HepG2 (cell line): ENCODE results near the gene NAB1. TPM values are rescaled to one million over a fixed set of nuclear protein-coding genes. Genes with fewer than 3 reads are reported as not detected.

Experiments
- CEBPZ ChIP-seq: IDR thresholded peaks from 2 replicates; pipeline ENCODE4 v1.6.1; 2012; ENCODE audit warnings: low read length, improper control_type of control experiment
- HCFC1 ChIP-seq: fragments of 150-350 bp; IDR thresholded peaks from 2 replicates; pipeline ENCODE4 v1.6.1; 2014; ENCODE audit warnings: low read depth, low read length
- HOMEZ ChIP-seq: IDR thresholded peaks from 2 replicates; pipeline ENCODE4 v1.6.1; 2016; ENCODE audit warnings: low read depth
- NAIF1 ChIP-seq: sonication (generic); formaldehyde crosslinking; IDR thresholded peaks from 2 replicates; pipeline ENCODE4 v1.5.0; 2020; ENCODE audit warnings: mild to moderate bottlenecking, missing genetic modification reagents, borderline replicate concordance
- NR2F2 ChIP-seq: IDR thresholded peaks from 2 replicates; pipeline ENCODE4 v1.6.1; 2012; ENCODE audit warnings: low read depth, inconsistent platforms, borderline replicate concordance
- PAWR ChIP-seq: sonication (generic); formaldehyde crosslinking; IDR thresholded peaks from 2 replicates; pipeline ENCODE4 v1.4.0; 2020; ENCODE audit warnings: missing genetic modification reagents, mild to moderate bottlenecking, borderline replicate concordance
- REST ChIP-seq, 2 experiments: IDR thresholded peaks; 2 replicates each; pipeline ENCODE4 v1.6.1; 2011 to 2012; ENCODE audit warnings: low read length in 2 of 2, borderline replicate concordance in 1 of 2, low read depth in 1 of 2, mild to moderate bottlenecking in 1 of 2, moderate library complexity in 1 of 2
- RFXANK ChIP-seq: IDR thresholded peaks from 2 replicates; pipeline ENCODE4 v1.6.1; 2016
- SETDB1 ChIP-seq: sonication (generic); formaldehyde crosslinking; IDR thresholded peaks from 2 replicates; pipeline ENCODE4 v1.5.1; 2020; ENCODE audit warnings: missing genetic modification reagents, mild to moderate bottlenecking, borderline replicate concordance
- SIN3B ChIP-seq: fragments of 150-350 bp; IDR thresholded peaks from 2 replicates; pipeline ENCODE4 v1.6.1; 2014; ENCODE audit warnings: low read length
- SMC3 ChIP-seq: IDR thresholded peaks from 2 replicates; pipeline ENCODE4 v1.6.1; 2011; ENCODE audit warnings: low read length, improper control_type of control experiment
- SRSF4 ChIP-seq: fragments of 200-400 bp; formaldehyde crosslinking; IDR thresholded peaks from one replicate; pipeline ENCODE4 v1.6.1; 2018; ENCODE audit warnings: mild to moderate bottlenecking, low read depth, low read length, moderate library complexity; ENCODE audit not compliant: poor library complexity, severe bottlenecking
- ZNF335 ChIP-seq: sonication (generic); formaldehyde crosslinking; IDR thresholded peaks from 2 replicates; pipeline ENCODE4 v1.4.0; 2020; ENCODE audit warnings: missing genetic modification reagents
- ZNF34 ChIP-seq: sonication (generic); formaldehyde crosslinking; IDR thresholded peaks from 2 replicates; pipeline ENCODE4 v1.4.0; 2020; ENCODE audit warnings: mild to moderate bottlenecking, missing genetic modification reagents, borderline replicate concordance
- ZNF382 ChIP-seq: sonication (generic); formaldehyde crosslinking; IDR thresholded peaks from 2 replicates; pipeline ENCODE4 v1.5.0; 2020; ENCODE audit warnings: missing genetic modification reagents, mild to moderate bottlenecking, borderline replicate concordance
- ZNF557 ChIP-seq: sonication (generic); formaldehyde crosslinking; IDR thresholded peaks from 2 replicates; pipeline ENCODE4 v1.4.0; 2020; ENCODE audit warnings: missing genetic modification reagents
- ZNF563 ChIP-seq: sonication (generic); formaldehyde crosslinking; IDR thresholded peaks from 2 replicates; pipeline ENCODE4 v1.8.0; 2022; ENCODE audit warnings: mild to moderate bottlenecking, moderate library complexity, missing genetic modification reagents
- ZNF660 ChIP-seq: sonication (generic); formaldehyde crosslinking; IDR thresholded peaks from 2 replicates; pipeline ENCODE4 v1.5.1; 2020; ENCODE audit warnings: mild to moderate bottlenecking, low read depth, missing genetic modification reagents, borderline replicate concordance
- ZNF724P ChIP-seq: sonication (generic); formaldehyde crosslinking; IDR thresholded peaks from 2 replicates; pipeline ENCODE4 v1.8.0; 2022; ENCODE audit warnings: missing genetic modification reagents, borderline replicate concordance
- ZZZ3 ChIP-seq: sonication (generic); formaldehyde crosslinking; IDR thresholded peaks from 2 replicates; pipeline ENCODE4 v1.4.0; 2020; ENCODE audit warnings: missing genetic modification reagents, mild to moderate bottlenecking, borderline replicate concordance
- polyA plus RNA-seq, 8 experiments: library from polyadenylated mRNA; depleted of rRNA in 3 of 8; stranded (reverse) in 7 of 8; unstranded in 1 of 8; fragments of >200 nt; fragmentation: Illumina TruSeq in 4 of 8; extraction: Trizol in 4 of 8; gene quantifications; 2 replicates each; pipeline versions ENCODE4 v1.2.1 to v1.2.3, GENCODE V29; 2011 to 2016; ENCODE audit warnings: low read depth in 4 of 8, missing spikeins in 1 of 8, mixed read lengths in 1 of 8; ENCODE audit not compliant: insufficient read depth in 1 of 8
- total RNA-seq, 5 experiments: library from RNA; depleted of rRNA; stranded (reverse); fragments of >200 nt; fragmentation: Illumina TruSeq; extraction: Trizol; gene quantifications; 2 replicates each; pipeline ENCODE4 v1.2.3, GENCODE V29; 2016; ENCODE audit warnings: low read depth in 1 of 5

NAB1 gene
- total and polyA plus RNA-seq, 2 of the 13 experiments (the other 11 are each of a cell fraction or from before 2014, with no cell fraction given), result 24.5 to 46.0 TPM

- TF ChIP-seq CEBPZ (no peak), ZNF660 (no peak), PAWR (CRISPR knock-in tag) (no peak), ZNF724P (CRISPR knock-in tag) (no peak), HCFC1 (no peak), SMC3 (no peak), ZNF382 (no peak), NAIF1 (CRISPR knock-in tag) (no peak), RFXANK (CRISPR knock-in tag) (0 out of 2 replicates have a peak, but pooled peaks have one; percentile 46), SRSF4 (no peak), NR2F2 (no peak), REST (IDR thresholded peaks at IDR 0.05; ENCODE audit: borderline replicate concordance in 1 of 2, low read depth in 1 of 2, low read length in 2 of 2) (no peak), ZNF34 (CRISPR knock-in tag) (no peak), ZNF563 (CRISPR knock-in tag) (peak; percentile 78), ZNF557 (CRISPR knock-in tag) (no peak), ZZZ3 (no peak), HOMEZ (CRISPR knock-in tag) (no peak), SETDB1 (CRISPR knock-in tag) (no peak), ZNF335 (CRISPR knock-in tag) (no peak), SIN3B (0 out of 2 replicates have a peak, but pooled peaks have one; percentile 21)
Measured at GRCh38 chr2:190648289-190649034, 421 bp upstream of the NAB1 start (continued).
